ENCODE data around the gene ARSJ. TPM values are rescaled to one million over a fixed set of nuclear protein-coding genes. Genes with fewer than 3 reads are reported as not detected.

Gene ARSJ
- total and polyA plus RNA-seq, 2 of the 8 experiments (the other 6 are each of a cell fraction or from before 2014, with no cell fraction given): 1.4 to 6.3 TPM

DNA sequence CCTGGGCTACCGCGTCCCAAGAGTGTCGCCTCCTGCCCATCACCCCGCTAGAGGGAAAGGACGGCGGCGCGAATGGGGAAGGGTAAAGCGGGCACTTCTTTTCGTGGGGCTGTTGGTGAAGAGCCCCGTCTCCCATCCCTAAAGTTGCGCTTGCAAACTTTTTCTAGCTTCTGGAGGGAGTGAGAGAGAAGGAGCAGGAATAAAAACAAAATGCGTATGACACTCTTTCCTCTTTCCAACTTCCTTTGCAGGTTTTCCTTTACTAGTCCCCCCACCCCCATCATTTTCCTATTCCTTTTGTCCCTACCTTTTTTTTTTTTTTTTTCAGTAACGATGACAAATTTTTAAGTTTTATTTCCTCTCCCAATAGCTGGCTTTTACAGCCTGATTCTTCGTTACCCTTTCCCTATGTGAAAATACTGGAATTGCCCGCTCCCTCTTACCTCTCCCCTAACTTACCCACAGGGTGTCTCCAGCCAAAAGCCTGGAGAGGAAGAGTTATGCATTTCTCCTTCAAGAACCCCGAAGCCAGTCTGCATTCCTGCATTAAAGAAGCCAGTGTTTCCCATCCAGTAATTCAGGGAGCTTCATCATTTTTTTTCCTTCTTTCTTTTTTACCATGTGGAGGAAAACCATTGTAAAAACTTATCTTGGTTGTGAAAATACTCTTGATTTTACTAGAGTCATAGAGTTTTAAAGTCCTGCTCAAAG, 613 bp upstream of the ARSJ start:
- peaks cover 4 to 6% (median 5%) of the 10 kb centered on the region in 4 experiments; a peak in 6 of 7 replicates for H3K4me1 ChIP-seq (replicated peaks in 1 of 4; ENCODE audit: control insufficient read depth in 3 of 4, insufficient read depth in 4 of 4, low read length in 3 of 4)
- peaks cover 12% of the 10 kb centered on the region for H3K23me2 ChIP-seq (ENCODE audit: low read depth, low read length)
- no peaks in the 10 kb centered on the region for H4K20me1 ChIP-seq (replicated peaks in 1 of 2; ENCODE audit: control insufficient read depth in 1 of 2, insufficient read depth in 2 of 2, low read length in 2 of 2)
- CTCF ChIA-PET (ENCODE audit: partially characterized antibody): interaction anchor here (0.6 to 1.6 kb wide), 6 partner anchors 11 to 204 kb away, joined by 3 to 6 read pairs (median 3); no protein-coding TSS in a partner anchor
- H3K56ac ChIP-seq (replicated peaks; ENCODE audit: insufficient read length, low read depth, low read length): no peak overlapping the region
- FAIRE-seq (peak; percentile 58), DNase-seq (ENCODE audit: low read depth in 1 of 2, low spot score in 2 of 2) (peak in 1 of 2 experiments; percentile 21)
- H2BK20ac ChIP-seq (ENCODE audit: low read length): no peak overlapping the region; the same call in 1 of the 2 replicates
- no peaks in the 10 kb centered on the region for H3K36me3 ChIP-seq (ENCODE audit: control insufficient read depth in 2 of 4, insufficient read depth in 4 of 4, low read length in 3 of 4)
- peak; percentile 76; the same call in 1 of the 2 replicates for TF ChIP-seq TEAD4 (IDR thresholded peaks at IDR 0.05; ENCODE audit: low read depth, low read length)
- peak; percentile 54 for TF ChIP-seq CTBP2 (IDR thresholded peaks at IDR 0.05; ENCODE audit: borderline replicate concordance, insufficient read depth, insufficient read length, low read length)
- TF ChIP-seq, protein P1, sequence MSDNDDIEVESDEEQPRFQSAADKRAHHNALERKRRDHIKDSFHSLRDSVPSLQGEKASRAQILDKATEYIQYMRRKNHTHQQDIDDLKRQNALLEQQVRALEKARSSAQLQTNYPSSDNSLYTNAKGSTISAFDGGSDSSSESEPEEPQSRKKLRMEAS (IDR thresholded peaks at IDR 0.05): no peak
- TF ChIP-seq RBBP5 (IDR thresholded peaks at IDR 0.05; ENCODE audit: borderline replicate concordance, low read depth, low read length): peak; percentile 56; the same call in 1 of the 2 replicates
- no peak for TF ChIP-seq EP300 (IDR thresholded peaks at IDR 0.05; ENCODE audit: borderline replicate concordance in 1 of 2, low read depth in 2 of 2, low read length in 2 of 2)
- TF ChIP-seq EGR1 (IDR thresholded peaks at IDR 0.05; ENCODE audit: borderline replicate concordance, low read depth, low read length): peak; percentile 21; the same call in 1 of the 2 replicates
- TF ChIP-seq HDAC6 (IDR thresholded peaks at IDR 0.05; ENCODE audit: low read depth, low read length): no peak
- 0 out of 2 replicates have a peak, but pooled peaks have one; percentile 13 for TF ChIP-seq YY1 (IDR thresholded peaks at IDR 0.05; ENCODE audit: low read depth, low read length)
- TF ChIP-seq POU5F1 (IDR thresholded peaks at IDR 0.05; ENCODE audit: low read depth, low read length): peak; percentile 14; the same call in 1 of the 2 replicates
- no peak overlapping the region for H3K27ac ChIP-seq (ENCODE audit: low read depth, low read length)
- POLR2A ChIA-PET (ENCODE audit: partially characterized antibody): interaction anchor here (0.6 to 1.0 kb wide), 4 partner anchors 11 to 209 kb away, joined by 3 to 4 read pairs (median 3); no protein-coding TSS in a partner anchor
- no peak overlapping the region for H2BK12ac ChIP-seq (ENCODE audit: low read depth, low read length)
- H2AFZ ChIP-seq (ENCODE audit: low read length): peak overlapping the region; percentile 91; the same call in 1 of the 2 replicates
- H3K4ac ChIP-seq (replicated peaks; ENCODE audit: insufficient read length, low read depth, low read length): no peak overlapping the region
- peak overlapping the region; percentile 69; the same call in 1 of the 2 replicates for H2BK5ac ChIP-seq (ENCODE audit: low read depth, low read length)
- H3K9ac ChIP-seq (replicated peaks in 1 of 4; ENCODE audit: extremely low read depth in 1 of 4, low read depth in 3 of 4, low read length in 3 of 4): peak overlapping the region in 2 of 4 experiments; percentile 9 to 70; a peak in 3 of 7 replicates
- no peak overlapping the region for H2AK5ac ChIP-seq (ENCODE audit: low read depth, low read length)
- H2BK15ac ChIP-seq (ENCODE audit: low read length): no peak overlapping the region
- peak overlapping the region; percentile 78 to 91 (median 82) for H3K4me3 ChIP-seq (ENCODE audit: extremely low read depth in 1 of 4, insufficient read depth in 2 of 4, low read depth in 3 of 4, low read length in 4 of 4)
- H3K27me3 ChIP-seq (replicated peaks in 1 of 4; ENCODE audit: control insufficient read depth in 3 of 4, extremely low read depth in 1 of 4, insufficient read depth in 3 of 4, low read length in 3 of 4): no peaks in the 10 kb centered on the region; a peak in 1 of 7 replicates
- no peak overlapping the region for H4K91ac ChIP-seq (replicated peaks; ENCODE audit: insufficient read length, low read length)
- H4K5ac ChIP-seq (ENCODE audit: insufficient read length, low read depth, low read length): no peak overlapping the region
- no peak overlapping the region for H3K14ac ChIP-seq (ENCODE audit: insufficient read length)
- H3K18ac ChIP-seq (ENCODE audit: extremely low read depth, low read length): no peak overlapping the region; the same call in 1 of the 2 replicates
- H3K9me3 ChIP-seq (ENCODE audit: insufficient read depth in 2 of 2, low read depth in 1 of 2, low read length in 1 of 2): no peaks in the 10 kb centered on the region; a peak in 2 of 4 replicates
- H3K79me2 ChIP-seq (ENCODE audit: control insufficient read depth in 1 of 2, insufficient read depth in 2 of 2, low read length in 2 of 2): peaks cover 0 to 6% of the 10 kb centered on the region in 2 experiments; a peak in 1 of 4 replicates
- H2BK120ac ChIP-seq (replicated peaks; ENCODE audit: low read depth, low read length): peak overlapping the region; percentile 39
- peak overlapping the region; percentile 76 to 97 for H3K4me2 ChIP-seq (ENCODE audit: insufficient read depth in 1 of 2, low read depth in 2 of 2, low read length in 2 of 2)
- H4K8ac ChIP-seq (ENCODE audit: extremely low read depth, insufficient read depth, low read length): peak overlapping the region; percentile 22; the same call in 1 of the 2 replicates
- no peak overlapping the region for H3K23ac ChIP-seq (ENCODE audit: insufficient read length)
- whole genome bisulfite sequencing, 2 experiments (ENCODE audit: extremely low coverage in 1 of 2, insufficient coverage in 1 of 2, insufficient read length in 1 of 2, insufficient replicate concordance in 2 of 2, low coverage in 1 of 2, low lambda C conversion rate in 2 of 2, missing lambda C conversion rate in 1 of 2): 0% methylated on average over 17 of the region's 17 CpGs; no CpG with 5 or more reads in 1 of the 2 experiments
- H3K79me1 ChIP-seq (ENCODE audit: low read depth, low read length): no peaks in the 10 kb centered on the region

Measured in H1 (cell line).